ENCODE results near the gene BRD9. TPM values are rescaled to one million over a fixed set of nuclear protein-coding genes. Genes with fewer than 3 reads are reported as not detected.
"Not testable (repeated sequence)": the region's sequence is repeated elsewhere in the genome, so short reads cannot be mapped to it uniquely, and the experiment has no call there.

BRD9 gene
- polyA plus RNA-seq, 1 donor (not counting 4 experiments of a cell fraction or from before 2014, with no cell fraction given): 10.1 TPM

- no peaks in the 10 kb centered on the region for H3K9me3 ChIP-seq (ENCODE audit: control insufficient read depth, low read depth, low read length)
- no peak overlapping the region for H3K4me2 ChIP-seq (ENCODE audit: control insufficient read depth, extremely low read depth, insufficient read depth, low read depth, low read length)
- H3K36me3 ChIP-seq (ENCODE audit: control insufficient read depth in 2 of 2, extremely low read depth in 1 of 2, insufficient read depth in 2 of 2, low read length in 2 of 2): no peaks in the 10 kb centered on the region
- H4K20me1 ChIP-seq (ENCODE audit: control insufficient read depth, extremely low read depth, insufficient read depth, low read length): no peaks in the 10 kb centered on the region
- no peak for DNase-seq (ENCODE audit: low read depth, low spot score)
- peaks cover 10% of the 10 kb centered on the region for H3K27me3 ChIP-seq (ENCODE audit: control insufficient read depth, extremely low read depth, insufficient read depth, low read length)
- H3K4me3 ChIP-seq (ENCODE audit: control insufficient read depth in 2 of 3, extremely low read depth in 1 of 3, insufficient read depth in 2 of 3, low read depth in 1 of 3, low read length in 3 of 3): no peak overlapping the region
- H3K4me1 ChIP-seq (ENCODE audit: control insufficient read depth, extremely low read depth, insufficient read depth, low read length): no peaks in the 10 kb centered on the region
- dilution Hi-C loops (cut with MboI; ENCODE audit: extremely low pct_ligation_motif_present, low sequenced_read_pairs): no loop called here
- TF ChIP-seq CTCF (optimal IDR thresholded peaks at IDR 0.05 in 1 of 3, IDR thresholded peaks at IDR 0.05 in 1 of 3, conservative IDR thresholded peaks at IDR 0.05 in 1 of 3; ENCODE audit: extremely low read depth in 1 of 3, insufficient read depth in 2 of 3, low read length in 3 of 3) (no peak), EZH2 (IDR thresholded peaks at IDR 0.05; ENCODE audit: low read length) (no peak)
- H3K9me1 ChIP-seq (ENCODE audit: control insufficient read depth, extremely low read depth, insufficient read depth, low read length): no peaks in the 10 kb centered on the region
- no peak overlapping the region for H2AFZ ChIP-seq (ENCODE audit: control insufficient read depth, low read length)
- no peak overlapping the region for H3K9ac ChIP-seq (ENCODE audit: control insufficient read depth, extremely low read depth, insufficient read depth, low read length)
- no peaks in the 10 kb centered on the region for H3K79me2 ChIP-seq (ENCODE audit: control insufficient read depth, insufficient read depth, low read length)
- FAIRE-seq: no peak
- H3K27ac ChIP-seq (ENCODE audit: control insufficient read depth, insufficient read depth, low read length): no peak overlapping the region
Measured at GRCh38 chr5:936149-937144, 43.8 kb upstream of the BRD9 start.

GRCh38 chr5:935510-936084 is 43.0 kb upstream of the BRD9 start:
- Histone ChIP-seq H2AFZ (ENCODE audit: control insufficient read depth, low read length) (no peak overlapping the region), H3K27me3 (ENCODE audit: control insufficient read depth, extremely low read depth, insufficient read depth, low read length) (peaks cover 10% of the 10 kb centered on the region), H3K4me3 (ENCODE audit: control insufficient read depth in 2 of 3, extremely low read depth in 1 of 3, insufficient read depth in 2 of 3, low read depth in 1 of 3, low read length in 3 of 3) (no peak overlapping the region), H3K9ac (ENCODE audit: control insufficient read depth, extremely low read depth, insufficient read depth, low read length) (no peak overlapping the region), H3K79me2 (ENCODE audit: control insufficient read depth, insufficient read depth, low read length) (no peaks in the 10 kb centered on the region), H3K9me1 (ENCODE audit: control insufficient read depth, extremely low read depth, insufficient read depth, low read length) (no peaks in the 10 kb centered on the region), H3K4me1 (ENCODE audit: control insufficient read depth, extremely low read depth, insufficient read depth, low read length) (no peaks in the 10 kb centered on the region), H3K36me3 (ENCODE audit: control insufficient read depth in 2 of 2, extremely low read depth in 1 of 2, insufficient read depth in 2 of 2, low read length in 2 of 2) (no peaks in the 10 kb centered on the region), H3K9me3 (ENCODE audit: control insufficient read depth, low read depth, low read length) (no peaks in the 10 kb centered on the region), H3K27ac (ENCODE audit: control insufficient read depth, insufficient read depth, low read length) (no peak overlapping the region), H3K4me2 (ENCODE audit: control insufficient read depth, extremely low read depth, insufficient read depth, low read depth, low read length) (no peak overlapping the region), H4K20me1 (ENCODE audit: control insufficient read depth, extremely low read depth, insufficient read depth, low read length) (no peaks in the 10 kb centered on the region)
- FAIRE-seq (no peak), DNase-seq (ENCODE audit: low read depth, low spot score) (no peak)
- dilution Hi-C loops (cut with MboI; ENCODE audit: extremely low pct_ligation_motif_present, low sequenced_read_pairs): no loop called here
- TF ChIP-seq CTCF (optimal IDR thresholded peaks at IDR 0.05 in 1 of 3, IDR thresholded peaks at IDR 0.05 in 1 of 3, conservative IDR thresholded peaks at IDR 0.05 in 1 of 3; ENCODE audit: extremely low read depth in 1 of 3, insufficient read depth in 2 of 3, low read length in 3 of 3): no peak
- no peak for TF ChIP-seq EZH2 (IDR thresholded peaks at IDR 0.05; ENCODE audit: low read length)

- dilution Hi-C loops (cut with MboI; ENCODE audit: extremely low pct_ligation_motif_present, low sequenced_read_pairs); H3K27me3 ChIP-seq (ENCODE audit: control insufficient read depth, extremely low read depth, insufficient read depth, low read length): not testable (repeated sequence)
Measured at GRCh38 chr5:934381-934967, 41.9 kb upstream of the BRD9 start.

More at GRCh38 chr5:934381-934967, 41.9 kb upstream of the BRD9 start:
- not testable (repeated sequence) for H3K9me3 ChIP-seq (ENCODE audit: control insufficient read depth, low read depth, low read length); H3K4me3 ChIP-seq (ENCODE audit: control insufficient read depth in 2 of 3, extremely low read depth in 1 of 3, insufficient read depth in 2 of 3, low read depth in 1 of 3, low read length in 3 of 3); DNase-seq (ENCODE audit: low read depth, low spot score); H3K4me1 ChIP-seq (ENCODE audit: control insufficient read depth, extremely low read depth, insufficient read depth, low read length); FAIRE-seq; H3K36me3 ChIP-seq (ENCODE audit: control insufficient read depth in 2 of 2, extremely low read depth in 1 of 2, insufficient read depth in 2 of 2, low read length in 2 of 2); H3K79me2 ChIP-seq (ENCODE audit: control insufficient read depth, insufficient read depth, low read length); H3K27ac ChIP-seq (ENCODE audit: control insufficient read depth, insufficient read depth, low read length); H3K9ac ChIP-seq (ENCODE audit: control insufficient read depth, extremely low read depth, insufficient read depth, low read length); H4K20me1 ChIP-seq (ENCODE audit: control insufficient read depth, extremely low read depth, insufficient read depth, low read length); H3K4me2 ChIP-seq (ENCODE audit: control insufficient read depth, extremely low read depth, insufficient read depth, low read depth, low read length); H2AFZ ChIP-seq (ENCODE audit: control insufficient read depth, low read length); H3K9me1 ChIP-seq (ENCODE audit: control insufficient read depth, extremely low read depth, insufficient read depth, low read length)
